Measurements from ENCODE around the gene PAX6. TPM values are rescaled to one million over a fixed set of nuclear protein-coding genes. Genes with fewer than 3 reads are reported as not detected.

The PAX6 gene
- 14.8 TPM for total RNA-seq

DNA sequence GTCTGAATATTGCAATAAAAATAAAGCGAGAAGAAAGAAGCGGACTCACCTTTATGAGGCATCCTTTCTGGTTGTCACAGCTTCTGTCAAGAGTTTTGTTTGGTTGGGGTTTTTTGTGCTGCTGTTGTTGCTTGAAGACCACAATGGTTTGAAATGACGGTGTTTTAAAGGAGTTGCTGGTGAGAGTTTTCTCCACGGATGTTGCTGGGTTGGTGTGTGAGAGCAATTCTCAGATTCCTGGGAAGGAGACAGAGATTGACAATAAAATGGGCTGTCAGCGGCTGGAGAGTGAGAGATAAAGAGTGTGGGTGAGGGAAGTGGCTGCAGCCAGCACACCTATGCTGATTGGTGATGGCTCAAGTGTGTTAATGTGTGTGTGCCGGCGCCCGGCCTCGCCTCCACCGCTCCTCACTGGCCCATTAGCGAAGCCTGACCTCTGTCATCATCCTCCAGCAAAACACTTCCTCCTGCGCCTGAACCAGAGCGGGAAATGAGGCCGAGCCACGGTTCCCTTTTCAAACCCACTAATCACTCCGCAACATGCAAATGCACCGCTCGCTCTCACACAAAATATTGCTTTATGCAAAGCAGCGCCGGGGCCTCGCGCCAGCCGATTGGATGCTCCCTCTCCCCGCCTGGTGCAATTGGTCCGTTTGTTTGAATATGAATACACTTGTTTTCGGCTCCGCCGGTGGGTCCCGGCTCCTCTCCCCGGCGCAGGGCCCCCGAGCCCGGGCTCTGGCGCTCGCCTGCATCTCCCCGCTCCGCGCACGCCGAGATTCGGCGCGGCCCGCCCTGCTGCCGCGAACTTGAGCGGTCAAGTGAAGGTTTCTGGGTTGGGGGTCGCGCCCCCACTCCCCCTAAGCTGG, at the start of gene PAX6:
TSS of gene PAX6 (minus strand) at position 544 of the 869 bp plus-strand sequence. CDS start 4,911 bp downstream, outside the sequence.

Data from diencephalon (tissue), 1 donor.